IPS-18a (cell line): ENCODE measurements around the gene DUSP9.
"Not testable (repeated sequence)": the region's sequence is repeated elsewhere in the genome, so short reads cannot be mapped to it uniquely, and the experiment has no call there.

Experiments used
- H3K27ac ChIP-seq: one replicate; pipeline ENCODE4 v1.5.1; 2013; ENCODE audit warnings: low read length
- H3K27me3 ChIP-seq: one replicate; pipeline ENCODE4 v1.6.1; 2013; ENCODE audit warnings: mild to moderate bottlenecking, low read length; ENCODE audit not compliant: control insufficient read depth, insufficient read depth
- H3K36me3 ChIP-seq: one replicate; pipeline ENCODE4 v1.6.1; 2013; ENCODE audit warnings: low read depth, low read length; ENCODE audit not compliant: control insufficient read depth
- H3K4me1 ChIP-seq: one replicate; pipeline ENCODE4 v1.6.1; 2013; ENCODE audit warnings: low read depth, low read length; ENCODE audit not compliant: control insufficient read depth
- H3K4me3 ChIP-seq: one replicate; pipeline ENCODE4 v1.5.1; 2013; ENCODE audit warnings: low read length
- H3K9ac ChIP-seq: one replicate; pipeline ENCODE4 v1.6.1; 2013; ENCODE audit warnings: mild to moderate bottlenecking, low read length, moderate library complexity
- H3K9me3 ChIP-seq: one replicate; pipeline ENCODE4 v1.6.1; 2013; ENCODE audit warnings: low read depth, low read length; ENCODE audit not compliant: control insufficient read depth

DUSP9 gene

GRCh38 chrX:153688071-153688470 is 41.1 kb downstream of the DUSP9 start:
- no peaks in the 10 kb centered on the region for H3K36me3 ChIP-seq
- H3K4me3 ChIP-seq: no peak overlapping the region
- no peak overlapping the region for H3K9ac ChIP-seq
- H3K27ac ChIP-seq: no peak overlapping the region
- no peaks in the 10 kb centered on the region for H3K4me1 ChIP-seq
- no peaks in the 10 kb centered on the region for H3K27me3 ChIP-seq
- no peaks in the 10 kb centered on the region for H3K9me3 ChIP-seq

GRCh38 chrX:153688506-153688905 is 41.5 kb downstream of the DUSP9 start:
- H3K27me3 ChIP-seq: no peaks in the 10 kb centered on the region
- H3K9me3 ChIP-seq: no peaks in the 10 kb centered on the region
- H3K4me1 ChIP-seq: no peaks in the 10 kb centered on the region
- H3K27ac ChIP-seq: no peak overlapping the region
- no peak overlapping the region for H3K4me3 ChIP-seq
- no peak overlapping the region for H3K9ac ChIP-seq
- H3K36me3 ChIP-seq: no peaks in the 10 kb centered on the region

- no peak overlapping the region for H3K9ac ChIP-seq
- no peak overlapping the region for H3K27ac ChIP-seq
- H3K9me3 ChIP-seq: no peaks in the 10 kb centered on the region
- no peaks in the 10 kb centered on the region for H3K36me3 ChIP-seq
- no peaks in the 10 kb centered on the region for H3K4me1 ChIP-seq
- no peaks in the 10 kb centered on the region for H3K27me3 ChIP-seq
- peak overlapping the region; percentile 37 for H3K4me3 ChIP-seq
Observed at GRCh38 chrX:153688911-153689590, 42.0 kb downstream of the DUSP9 start.

GRCh38 chrX:153689654-153690465 is 42.9 kb downstream of the DUSP9 start:
- Histone ChIP-seq H3K27me3 (no peaks in the 10 kb centered on the region), H3K27ac (no peak overlapping the region), H3K4me3 (peak overlapping the region; percentile 37), H3K4me1 (no peaks in the 10 kb centered on the region), H3K9ac (no peak overlapping the region), H3K9me3 (no peaks in the 10 kb centered on the region), H3K36me3 (no peaks in the 10 kb centered on the region)

- no peaks in the 10 kb centered on the region for H3K4me1 ChIP-seq
- H3K9ac ChIP-seq: no peak overlapping the region
- no peaks in the 10 kb centered on the region for H3K36me3 ChIP-seq
- H3K27me3 ChIP-seq: no peaks in the 10 kb centered on the region
- H3K4me3 ChIP-seq: no peak overlapping the region
- no peak overlapping the region for H3K27ac ChIP-seq
- H3K9me3 ChIP-seq: no peaks in the 10 kb centered on the region
Observed at GRCh38 chrX:153690466-153690865, 43.5 kb downstream of the DUSP9 start.

GRCh38 chrX:153691032-153691827 is 44.2 kb downstream of the DUSP9 start:
- H3K4me3 ChIP-seq, H3K27me3 ChIP-seq, H3K9ac ChIP-seq, H3K9me3 ChIP-seq, H3K27ac ChIP-seq, H3K36me3 ChIP-seq, H3K4me1 ChIP-seq: not testable (repeated sequence)

GRCh38 chrX:153692003-153692402 is 45.0 kb downstream of the DUSP9 start:
- Histone ChIP-seq H3K4me1 (no peaks in the 10 kb centered on the region), H3K36me3 (no peaks in the 10 kb centered on the region), H3K27me3 (no peaks in the 10 kb centered on the region), H3K9ac (no peak overlapping the region), H3K4me3 (no peak overlapping the region), H3K27ac (no peak overlapping the region), H3K9me3 (no peaks in the 10 kb centered on the region)

GRCh38 chrX:153692611-153693156 is 45.7 kb downstream of the DUSP9 start:
- no peaks in the 10 kb centered on the region for H3K4me1 ChIP-seq

GRCh38 chrX:153693216-153694086 is 46.4 kb downstream of the DUSP9 start:
- no peaks in the 10 kb centered on the region for H3K27me3 ChIP-seq
- no peaks in the 10 kb centered on the region for H3K36me3 ChIP-seq
- no peaks in the 10 kb centered on the region for H3K9me3 ChIP-seq
- H3K4me1 ChIP-seq: no peaks in the 10 kb centered on the region
- H3K9ac ChIP-seq: no peak overlapping the region
- no peak overlapping the region for H3K27ac ChIP-seq
- H3K4me3 ChIP-seq: no peak overlapping the region

More at GRCh38 chrX:153692611-153693156, 45.7 kb downstream of the DUSP9 start:
- no peak overlapping the region for H3K9ac ChIP-seq
- no peaks in the 10 kb centered on the region for H3K27me3 ChIP-seq
- no peak overlapping the region for H3K27ac ChIP-seq
- H3K4me3 ChIP-seq: no peak overlapping the region
- H3K9me3 ChIP-seq: no peaks in the 10 kb centered on the region
- no peaks in the 10 kb centered on the region for H3K36me3 ChIP-seq

GRCh38 chrX:153694256-153694655 is 47.3 kb downstream of the DUSP9 start:
- not testable (repeated sequence) for H3K27me3 ChIP-seq, H3K36me3 ChIP-seq, H3K4me3 ChIP-seq, H3K4me1 ChIP-seq, H3K9ac ChIP-seq, H3K27ac ChIP-seq, H3K9me3 ChIP-seq
